NB4 (cell line): Measurements from ENCODE around the gene ASCC3.

Source experiments
- MYC ChIP-seq: IDR thresholded peaks from 2 replicates; pipeline ENCODE4 v1.6.1; 2011; ENCODE audit warnings: low read depth, low read length
- POLR2A ChIP-seq: IDR thresholded peaks from 2 replicates; pipeline ENCODE4 v1.6.1; 2011; ENCODE audit warnings: mild to moderate bottlenecking; ENCODE audit not compliant: insufficient read length; ENCODE audit errors: extremely low read depth
- TF ChIP-seq, protein P1 (sequence below): IDR thresholded peaks from 2 replicates; pipeline ENCODE4 v1.6.1; 2011; ENCODE audit warnings: low read depth, low read length
- TF ChIP-seq, protein P2 (sequence below): IDR thresholded peaks from one replicate; pipeline ENCODE4 v1.5.1; 2012; ENCODE audit warnings: low read depth, low read length

DNA sequence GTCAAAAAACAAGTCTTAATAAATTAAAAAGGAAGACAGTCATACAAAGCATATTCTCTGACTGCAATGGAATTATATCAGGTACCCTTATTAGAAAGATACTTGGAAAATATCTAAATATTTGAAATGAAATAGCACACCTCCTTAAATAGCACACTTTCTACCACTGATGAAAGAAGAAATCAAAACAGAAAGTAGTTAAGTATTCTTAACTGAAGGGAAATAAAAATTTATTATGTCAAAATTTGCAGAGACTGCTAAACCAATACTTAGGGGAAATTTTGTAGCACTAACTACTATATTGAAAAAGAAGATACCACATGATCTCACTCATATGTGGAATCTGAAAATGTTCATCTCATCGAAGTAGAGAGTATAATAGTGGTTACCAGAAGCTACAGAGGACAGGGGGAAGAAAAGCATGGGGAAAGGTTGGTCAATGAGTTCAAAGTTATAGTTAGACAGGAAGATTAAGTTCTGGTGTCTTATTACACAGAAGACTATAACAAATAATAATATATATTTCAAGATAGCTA lies 112.2 kb downstream of the ASCC3 start:
- TF ChIP-seq, protein P1, sequence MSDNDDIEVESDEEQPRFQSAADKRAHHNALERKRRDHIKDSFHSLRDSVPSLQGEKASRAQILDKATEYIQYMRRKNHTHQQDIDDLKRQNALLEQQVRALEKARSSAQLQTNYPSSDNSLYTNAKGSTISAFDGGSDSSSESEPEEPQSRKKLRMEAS: no peak
- TF ChIP-seq, protein P2, sequence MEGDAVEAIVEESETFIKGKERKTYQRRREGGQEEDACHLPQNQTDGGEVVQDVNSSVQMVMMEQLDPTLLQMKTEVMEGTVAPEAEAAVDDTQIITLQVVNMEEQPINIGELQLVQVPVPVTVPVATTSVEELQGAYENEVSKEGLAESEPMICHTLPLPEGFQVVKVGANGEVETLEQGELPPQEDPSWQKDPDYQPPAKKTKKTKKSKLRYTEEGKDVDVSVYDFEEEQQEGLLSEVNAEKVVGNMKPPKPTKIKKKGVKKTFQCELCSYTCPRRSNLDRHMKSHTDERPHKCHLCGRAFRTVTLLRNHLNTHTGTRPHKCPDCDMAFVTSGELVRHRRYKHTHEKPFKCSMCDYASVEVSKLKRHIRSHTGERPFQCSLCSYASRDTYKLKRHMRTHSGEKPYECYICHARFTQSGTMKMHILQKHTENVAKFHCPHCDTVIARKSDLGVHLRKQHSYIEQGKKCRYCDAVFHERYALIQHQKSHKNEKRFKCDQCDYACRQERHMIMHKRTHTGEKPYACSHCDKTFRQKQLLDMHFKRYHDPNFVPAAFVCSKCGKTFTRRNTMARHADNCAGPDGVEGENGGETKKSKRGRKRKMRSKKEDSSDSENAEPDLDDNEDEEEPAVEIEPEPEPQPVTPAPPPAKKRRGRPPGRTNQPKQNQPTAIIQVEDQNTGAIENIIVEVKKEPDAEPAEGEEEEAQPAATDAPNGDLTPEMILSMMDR: no peak
- TF ChIP-seq POLR2A: no peak
- TF ChIP-seq MYC: no peak
